Prostate gland (tissue), 2 donors: ENCODE results near the gene SEC14L2. TPM values are rescaled to one million over a fixed set of nuclear protein-coding genes. Genes with fewer than 3 reads are reported as not detected.
"Not testable (repeated sequence)": the region's sequence is repeated elsewhere in the genome, so short reads cannot be mapped to it uniquely, and the experiment has no call there.

Experiments used
- DNase-seq: peaks from one replicate; pipeline ENCODE4 v3.0.0-alpha.2; 2019; ENCODE audit warnings: low spot score
- H3K27ac ChIP-seq, 2 donors: fragments of 200-600 bp; sonication (generic); 2 replicates each; pipeline ENCODE4 v1.5.1; 2017 to 2019
- H3K27me3 ChIP-seq: fragments of 200-600 bp; sonication (generic); replicated peaks from 2 replicates; pipeline ENCODE4 v1.5.1; 2019; ENCODE audit not compliant: insufficient read depth
- H3K36me3 ChIP-seq, 2 donors: fragments of 200-600 bp; sonication (generic); 1 replicate in 1 of 2; 2 replicates in 1 of 2; pipeline versions ENCODE4 v1.5.1 to v1.8.1; 2017 to 2019
- H3K4me1 ChIP-seq: fragments of 200-600 bp; sonication (generic); replicated peaks from 2 replicates; pipeline ENCODE4 v1.5.1; 2019
- H3K4me3 ChIP-seq, 2 donors: fragments of 200-600 bp; sonication (generic); 2 replicates each; pipeline ENCODE4 v1.5.1; 2017 to 2019
- H3K9me3 ChIP-seq: fragments of 200-600 bp; sonication (generic); 2 replicates; pipeline ENCODE4 v1.5.1; 2017
- CTCF ChIP-seq, 4 experiments: fragments of 200-600 bp in 2 of 4; fragments of 450-650 bp in 2 of 4; sonication (generic) in 2 of 4; IDR thresholded peaks; 1 replicate in 3 of 4; 2 replicates in 1 of 4; pipeline ENCODE4 v1.5.1; 2016 to 2019; ENCODE audit warnings: antibody characterized with exemption in 4 of 4, mild to moderate bottlenecking in 2 of 4, moderate library complexity in 2 of 4
- POLR2A ChIP-seq: fragments of 450-650 bp; IDR thresholded peaks from one replicate; pipeline ENCODE4 v1.6.1; 2016; ENCODE audit warnings: antibody characterized with exemption, mild to moderate bottlenecking
- POLR2AphosphoS5 ChIP-seq: sonication (generic); formaldehyde crosslinking; IDR thresholded peaks from one replicate; pipeline ENCODE4 v1.6.1; 2017; ENCODE audit warnings: antibody characterized with exemption
- WGBS: methylation state at CpG from one replicate; pipeline ENCODE4 v1.1.5; 2018; 5-methylcytosine and 5-hydroxymethylcytosine counted together
- intact Hi-C: fragments of 100-400 bp; cut with DNase I; formaldehyde crosslinking; loops from one replicate; pipeline ENCODE4 v1.14.2; 2022
- total RNA-seq, 2 donors: library from RNA; depleted of rRNA; stranded (reverse); fragments of >200 nt; gene quantifications; one replicate each; pipeline ENCODE4 v1.1.0, GENCODE V29; 2016

Gene SEC14L2
- total RNA-seq, 2 donors from 2014 or later: 16.8 to 31.1 TPM

GRCh38 chr22:30460147-30460546 lies 63.3 kb downstream of the SEC14L2 start:
- peak; percentile 50 for TF ChIP-seq POLR2AphosphoS5
- no peak for TF ChIP-seq POLR2A
- Histone ChIP-seq H3K4me1 (peaks cover 3% of the 10 kb centered on the region), H3K27ac (no peak overlapping the region), H3K27me3 (no peaks in the 10 kb centered on the region), H3K4me3 (no peak overlapping the region), H3K9me3 (no peaks in the 10 kb centered on the region), H3K36me3 (no peaks in the 10 kb centered on the region)
- DNase-seq: peak; percentile 57
- intact Hi-C loops: no loop called here
- WGBS: 61% methylated on average over 4 of the region's 4 CpGs

- WGBS: 83% methylated on average over 6 of the region's 6 CpGs
- H3K4me1 ChIP-seq, intact Hi-C loops: not testable (repeated sequence)
Observed at GRCh38 chr22:30460555-30460954, 63.7 kb downstream of the SEC14L2 start.

GRCh38 chr22:30469165-30469564 lies 72.3 kb downstream of the SEC14L2 start:
- H3K9me3 ChIP-seq: no peaks in the 10 kb centered on the region
- TF ChIP-seq CTCF (IDR thresholded peaks at IDR 0.05) (no peak), POLR2AphosphoS5 (no peak)
- intact Hi-C loops: no loop called here
- no peaks in the 10 kb centered on the region for H3K36me3 ChIP-seq
- DNase-seq: no peak
- 52% methylated on average over 2 of the region's 2 CpGs for whole genome bisulfite sequencing
- H3K27ac ChIP-seq: no peak overlapping the region
- no peak overlapping the region for H3K4me3 ChIP-seq
- no peaks in the 10 kb centered on the region for H3K27me3 ChIP-seq
- no peaks in the 10 kb centered on the region for H3K4me1 ChIP-seq

More at GRCh38 chr22:30460555-30460954, 63.7 kb downstream of the SEC14L2 start:
- DNase-seq, H3K36me3 ChIP-seq, H3K27me3 ChIP-seq, H3K4me3 ChIP-seq, H3K9me3 ChIP-seq, H3K27ac ChIP-seq: not testable (repeated sequence)

GRCh38 chr22:30470655-30471054 lies 73.8 kb downstream of the SEC14L2 start:
- Histone ChIP-seq H3K9me3 (no peaks in the 10 kb centered on the region), H3K4me3 (no peak overlapping the region), H3K36me3 (no peaks in the 10 kb centered on the region), H3K4me1 (no peaks in the 10 kb centered on the region), H3K27ac (no peak overlapping the region), H3K27me3 (no peaks in the 10 kb centered on the region)
- DNase-seq: no peak
- TF ChIP-seq POLR2AphosphoS5: no peak
- no peak for TF ChIP-seq POLR2A
- TF ChIP-seq CTCF (IDR thresholded peaks at IDR 0.05): no peak
- intact Hi-C loops: no loop called here
- 91% methylated on average over 2 of the region's 2 CpGs for WGBS

- Histone ChIP-seq H3K9me3 (no peaks in the 10 kb centered on the region), H3K27ac (no peak within 1 kb of the TSS), H3K27me3 (no peaks in the 10 kb centered on the region), H3K36me3 (no peaks in the 10 kb centered on the region), H3K4me1 (no peaks in the 10 kb centered on the region), H3K4me3 (no peak within 1 kb of the TSS)
- 63% methylated on average over 13 of the region's 13 CpGs for WGBS
- no peak for DNase-seq
- intact Hi-C loops: no loop called here
- TF ChIP-seq CTCF (IDR thresholded peaks at IDR 0.05) (no peak), POLR2A (no peak), POLR2AphosphoS5 (no peak)
Observed at GRCh38 chr22:30471616-30472318, 74.9 kb downstream of the SEC14L2 start, which contains the start of gene SEC14L3. Gene SEC14L3, minus strand, starts transcription at chr22:30472017. Its CDS starts 59 bp downstream, at chr22:30471958.
